Neural cell (in vitro differentiated cells): ENCODE results near the gene SLC29A1.

Experiments
- CTCF ChIP-seq: fragments of 450-650 bp; IDR thresholded peaks from 2 replicates; pipeline ENCODE4 v1.5.1; 2014; ENCODE audit warnings: antibody characterized with exemption, mild to moderate bottlenecking, moderate library complexity; ENCODE audit not compliant: poor library complexity, severe bottlenecking
- EP300 ChIP-seq: fragments of 450-650 bp; conservative IDR thresholded peaks from 2 replicates; pipeline ENCODE4 v1.6.1; 2014; ENCODE audit warnings: antibody characterized with exemption, mild to moderate bottlenecking, moderate library complexity; ENCODE audit not compliant: poor library complexity, severe bottlenecking
- EZH2 ChIP-seq: fragments of 200-600, 300-800 bp; shearing (Covaris generic), sonication (generic); IDR thresholded peaks from 2 replicates; pipeline ENCODE4 v1.6.1; 2014; ENCODE audit warnings: antibody characterized with exemption, low read length, borderline replicate concordance, mild to moderate bottlenecking; ENCODE audit not compliant: insufficient read depth, poor library complexity, severe bottlenecking
- MXI1 ChIP-seq: fragments of 450-650 bp; conservative IDR thresholded peaks from 2 replicates; pipeline ENCODE4 v1.6.1; 2014; ENCODE audit warnings: antibody characterized with exemption, mild to moderate bottlenecking; ENCODE audit not compliant: poor library complexity, severe bottlenecking
- POLR2AphosphoS5 ChIP-seq: IDR thresholded peaks from 2 replicates; pipeline ENCODE4 v1.6.1; 2012
- REST ChIP-seq: IDR thresholded peaks from 2 replicates; pipeline ENCODE4 v1.6.1; 2012; ENCODE audit warnings: borderline replicate concordance
- TAF1 ChIP-seq: IDR thresholded peaks from 2 replicates; pipeline ENCODE4 v1.6.1; 2012; ENCODE audit warnings: low read depth

- no peak for TF ChIP-seq CTCF
- TF ChIP-seq EZH2 = no peak
- no peak for TF ChIP-seq MXI1
- no peak for TF ChIP-seq REST
- TF ChIP-seq POLR2AphosphoS5 = no peak
- TF ChIP-seq EP300 = no peak
- no peak for TF ChIP-seq TAF1
These were observed 50.2 kb downstream of the SLC29A1 start for GRCh38 chr6:44273617-44274016.
